ENCODE results near the gene KCNMA1. TPM values are rescaled to one million over a fixed set of nuclear protein-coding genes. Genes with fewer than 3 reads are reported as not detected.

Gene KCNMA1
- total and polyA plus RNA-seq, 10 of the 15 experiments (the other 5 are each of a cell fraction or from before 2014, with no cell fraction given) = 8.5 to 77.0 (median 21.3) TPM

- Histone ChIP-seq H3K9me3 (replicated peaks; ENCODE audit: control insufficient read depth, insufficient read depth, low read length) (no peaks in the 10 kb centered on the region), H3K4me1 (ENCODE audit: control insufficient read depth, insufficient read depth, low read length) (no peaks in the 10 kb centered on the region), H2AFZ (ENCODE audit: control insufficient read depth, low read depth, low read length) (no peak overlapping the region), H4K20me1 (ENCODE audit: control insufficient read depth, insufficient read depth) (no peaks in the 10 kb centered on the region), H3K4me3 (no peak overlapping the region), H3K9ac (ENCODE audit: control insufficient read depth, insufficient read depth, low read length) (no peak overlapping the region), H3K79me2 (ENCODE audit: control insufficient read depth, insufficient read depth, low read length) (no peaks in the 10 kb centered on the region), H3K36me3 (ENCODE audit: control insufficient read depth in 2 of 2, insufficient read depth in 2 of 2, low read length in 1 of 2) (no peaks in the 10 kb centered on the region), H3K27me3 (replicated peaks in 1 of 2; ENCODE audit: control insufficient read depth in 2 of 2, insufficient read depth in 2 of 2, low read length in 1 of 2) (no peaks in the 10 kb centered on the region), H3K4me2 (ENCODE audit: control insufficient read depth, insufficient read depth) (no peak overlapping the region), H3K27ac (ENCODE audit: control insufficient read depth, insufficient read depth) (no peak overlapping the region)
- DNase-seq (ENCODE audit: low read depth, low spot score) (no peak), FAIRE-seq (no peak), ATAC-seq (no peak)
- SMC1A ChIA-PET (ENCODE audit: uncharacterized antibody, unreplicated experiment) = interaction anchor here (0.9 to 2.8 kb wide), 9 partner anchors 8 to 415 kb away, joined by 3 to 14 read pairs (median 4); no protein-coding TSS in a partner anchor
- in situ Hi-C loops (cut with MboI) = no loop called here
- POLR2A ChIA-PET = no interaction called here
- BruUV-seq (replicated peaks) = no TSS peak
- TF ChIP-seq CEBPZ (IDR thresholded peaks at IDR 0.05; ENCODE audit: low read depth, low read length) = no peak
- TF ChIP-seq EZH2 (IDR thresholded peaks at IDR 0.05; ENCODE audit: borderline replicate concordance, control insufficient read depth, low read depth, low read length) = no peak
- no peak for TF ChIP-seq SPI1 (IDR thresholded peaks at IDR 0.05; ENCODE audit: borderline replicate concordance, insufficient read depth, low read depth, low read length)
- no peak for TF ChIP-seq MXI1 (IDR thresholded peaks at IDR 0.05; ENCODE audit: low read depth, low read length)
- no peak for TF ChIP-seq KLF5 (IDR thresholded peaks at IDR 0.05; ENCODE audit: partially characterized antibody)
- TF ChIP-seq RELA (IDR thresholded peaks at IDR 0.05; ENCODE audit: borderline replicate concordance, partially characterized antibody) = no peak
- TF ChIP-seq GATAD2B (conservative IDR thresholded peaks at IDR 0.05; ENCODE audit: low read depth) = no peak
- TF ChIP-seq NR2F1 (conservative IDR thresholded peaks at IDR 0.05) = no peak
- no peak for TF ChIP-seq HCFC1 (IDR thresholded peaks at IDR 0.05; ENCODE audit: low read length)
- 26% methylated on average over 7 of the region's 7 CpGs for WGBS (ENCODE audit: insufficient coverage, insufficient replicate concordance, low lambda C conversion rate, missing lambda C conversion rate)
- CTCF ChIA-PET = interaction anchor here (0.6 to 1.9 kb wide), 14 partner anchors 9 to 415 kb away, joined by 3 to 9 read pairs (median 3); no protein-coding TSS in a partner anchor
- RAD21 ChIA-PET (ENCODE audit: unreplicated experiment) = interaction anchor here (0.5 to 2.2 kb wide), 7 partner anchors 67 to 414 kb away, joined by 3 to 7 read pairs (median 3); no protein-coding TSS in a partner anchor
- intact Hi-C loops (cut with micrococcal nuclease; ENCODE audit: unreplicated experiment) = no loop called here
Observed at GRCh38 chr10:77296534-77297392, 340.8 kb downstream of the KCNMA1 start.
